HG03378 (cell line): ENCODE data around the gene RNF186.

Experiments
- ATAC-seq: cut with Tn5 transposase; IDR thresholded peaks from one replicate; pipeline ENCODE4 v1.9.1; 2021; ENCODE audit warnings: mild to moderate bottlenecking, moderate library complexity; ENCODE audit not compliant: unreplicated experiment

RNF186 gene

DNA sequence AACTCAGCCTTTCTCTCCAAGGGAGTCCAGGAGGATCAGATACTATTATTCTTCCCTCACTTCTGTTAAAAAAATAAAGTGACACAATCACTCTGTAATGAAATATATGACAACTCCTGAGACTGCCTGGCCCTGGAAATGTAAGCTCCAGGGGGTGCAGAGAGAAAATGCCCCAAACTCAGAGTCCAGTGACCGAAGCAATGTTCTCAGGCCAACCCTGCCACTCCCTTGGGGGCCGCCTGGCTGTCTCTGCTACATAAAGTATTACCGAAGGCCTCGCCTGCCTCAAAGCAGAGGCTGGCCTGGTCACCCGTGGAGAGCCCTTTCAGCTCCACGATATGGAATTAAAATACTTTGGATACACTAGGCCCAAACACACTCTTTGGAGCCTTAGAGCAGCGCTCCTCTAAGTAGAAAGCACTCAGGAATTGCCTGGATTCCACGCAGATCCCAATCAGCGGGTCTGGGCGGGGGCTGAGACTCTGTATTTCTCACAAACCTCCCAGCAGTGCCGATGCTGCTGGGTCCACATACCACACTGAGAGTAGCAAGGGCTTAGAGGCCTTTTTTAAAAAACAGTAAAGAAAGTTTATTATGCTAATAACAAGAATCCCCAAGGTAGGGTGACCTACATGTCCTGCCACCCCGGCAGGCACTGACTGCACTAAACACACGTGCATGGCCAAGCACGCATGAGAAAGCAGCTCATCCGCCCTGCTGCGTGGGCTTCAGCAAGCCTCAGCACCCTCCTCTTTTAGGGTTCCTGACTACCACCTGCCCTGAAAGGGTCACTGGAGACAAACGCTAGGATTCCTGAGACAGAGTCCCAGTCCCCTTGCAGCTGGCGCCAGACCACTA, 46.5 kb downstream of the RNF186 start:
- no peak for ATAC-seq

DNA sequence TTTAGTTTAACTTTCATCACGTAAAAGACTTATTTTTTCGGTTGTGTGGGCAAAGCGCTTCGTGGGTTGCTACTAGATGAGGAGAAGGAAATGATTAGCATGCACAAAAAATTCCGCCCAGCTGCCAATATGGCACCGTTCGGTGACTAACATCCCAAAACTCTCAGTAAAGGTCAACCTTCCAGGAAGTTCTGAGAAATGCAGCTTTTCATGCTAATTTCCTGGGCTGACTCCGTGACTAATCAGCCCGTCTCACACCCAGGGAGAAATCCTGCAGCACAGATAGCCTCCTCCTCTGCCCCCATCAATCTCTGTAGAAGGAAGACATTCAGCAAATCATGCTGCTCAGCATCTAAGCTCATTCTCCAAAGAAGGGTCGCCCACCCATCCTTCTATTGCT, 49.5 kb downstream of the RNF186 start:
- ATAC-seq: no peak

GRCh38 chr1:19764848-19765247, 50.2 kb downstream of the RNF186 start:
- no peak for ATAC-seq
